GM19099 (cell line): ENCODE measurements around the gene TEDC2.
A peak's percentile ranks its signal among the peaks of the same experiment; 100 is the strongest.

Experiments used
- POLR2A ChIP-seq: IDR thresholded peaks from 3 replicates; pipeline ENCODE4 v1.6.1; 2011; ENCODE audit warnings: low read depth; ENCODE audit not compliant: insufficient read length; ENCODE audit errors: extremely low read depth

The TEDC2 gene

GRCh38 chr16:2476345-2476720, 16.4 kb downstream of the TEDC2 start:
- no peak for TF ChIP-seq POLR2A

GRCh38 chr16:2476741-2477140, 16.8 kb downstream of the TEDC2 start:
- TF ChIP-seq POLR2A, result no peak

GRCh38 chr16:2477327-2477726, 17.4 kb downstream of the TEDC2 start:
- no peak for TF ChIP-seq POLR2A

- TF ChIP-seq POLR2A, result no peak
These were observed 18.4 kb downstream of the TEDC2 start for GRCh38 chr16:2478279-2478678.

- no peak for TF ChIP-seq POLR2A
These were observed 21.0 kb downstream of the TEDC2 start for GRCh38 chr16:2480948-2481347.

GRCh38 chr16:2481676-2482075, 21.8 kb downstream of the TEDC2 start:
- TF ChIP-seq POLR2A, result no peak

GRCh38 chr16:2482249-2482648, 22.3 kb downstream of the TEDC2 start:
- no peak for TF ChIP-seq POLR2A

GRCh38 chr16:2482708-2483534, 23.0 kb downstream of the TEDC2 start:
- TF ChIP-seq POLR2A, result no peak

- no peak for TF ChIP-seq POLR2A
These were observed 24.3 kb downstream of the TEDC2 start for GRCh38 chr16:2483939-2484897.

- no peak for TF ChIP-seq POLR2A
These were observed 25.1 kb downstream of the TEDC2 start for GRCh38 chr16:2484898-2485508.

- no peak for TF ChIP-seq POLR2A
These were observed 26.1 kb downstream of the TEDC2 start for GRCh38 chr16:2485811-2486507.

- TF ChIP-seq POLR2A, result peak; percentile 30
These were observed 27.0 kb downstream of the TEDC2 start for GRCh38 chr16:2486645-2487516.

- no peak for TF ChIP-seq POLR2A
These were observed 27.6 kb downstream of the TEDC2 start for GRCh38 chr16:2487517-2487842.
